ENCODE data around the gene CRY2.
A peak's percentile ranks its signal among the peaks of the same experiment; 100 is the strongest.

Gene CRY2

DNA sequence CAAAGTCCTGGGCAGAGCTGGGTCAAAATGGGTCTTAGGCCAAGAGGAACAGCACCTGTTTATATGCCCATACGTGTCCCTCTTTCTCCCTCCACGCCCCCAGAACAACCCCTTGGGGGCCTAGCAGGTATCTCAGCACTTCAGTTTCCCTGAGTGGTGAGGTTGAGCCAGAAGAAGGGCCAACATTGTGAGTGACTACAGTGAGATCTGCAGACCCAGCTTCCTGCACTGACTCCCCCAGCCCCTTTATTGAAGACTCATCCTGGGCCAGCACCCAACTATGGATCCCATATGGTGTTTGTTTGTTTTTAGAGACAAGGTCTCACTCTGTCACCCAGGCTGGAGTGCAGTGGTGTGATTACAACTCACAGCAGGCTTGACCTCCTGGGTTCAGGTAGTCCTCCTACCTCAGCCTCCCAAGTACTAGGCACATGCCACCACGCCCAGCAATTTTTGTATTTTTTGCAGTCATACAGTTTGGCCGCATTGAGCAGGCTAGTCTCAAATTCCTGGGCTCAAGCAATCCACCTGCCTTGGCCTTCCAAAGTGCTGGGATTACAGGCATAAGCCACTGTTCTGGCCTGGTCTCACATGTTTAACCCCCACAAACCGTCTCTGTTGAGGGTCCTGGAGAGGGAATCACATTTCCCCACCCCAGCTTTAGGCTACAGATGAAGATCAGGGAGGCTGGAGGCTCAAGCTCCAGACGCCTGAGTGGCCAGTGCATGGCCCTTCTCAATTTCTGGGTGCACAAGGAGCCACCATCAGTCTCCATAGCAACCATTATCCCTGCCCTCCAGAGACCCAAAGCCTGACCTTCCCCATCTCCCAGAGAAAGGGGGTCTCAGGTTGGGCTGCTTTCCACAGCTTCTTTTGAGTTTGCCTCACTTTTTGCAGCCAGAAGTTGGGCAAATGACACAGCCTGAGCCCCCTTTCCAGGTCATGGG lies 73.5 kb downstream of the CRY2 start:
- peaks cover 63% of the 10 kb centered on the region for H3K4me1 Mint-ChIP-seq
- no peak for ATAC-seq
- H3K27ac Mint-ChIP-seq = peak overlapping the region; percentile 85
- H3K27me3 Mint-ChIP-seq = no peaks in the 10 kb centered on the region
- peak overlapping the region; percentile 76 for H3K4me3 Mint-ChIP-seq
- no peaks in the 10 kb centered on the region for H3K9me3 Mint-ChIP-seq
- peaks cover 7% of the 10 kb centered on the region for H3K36me3 Mint-ChIP-seq

DNA sequence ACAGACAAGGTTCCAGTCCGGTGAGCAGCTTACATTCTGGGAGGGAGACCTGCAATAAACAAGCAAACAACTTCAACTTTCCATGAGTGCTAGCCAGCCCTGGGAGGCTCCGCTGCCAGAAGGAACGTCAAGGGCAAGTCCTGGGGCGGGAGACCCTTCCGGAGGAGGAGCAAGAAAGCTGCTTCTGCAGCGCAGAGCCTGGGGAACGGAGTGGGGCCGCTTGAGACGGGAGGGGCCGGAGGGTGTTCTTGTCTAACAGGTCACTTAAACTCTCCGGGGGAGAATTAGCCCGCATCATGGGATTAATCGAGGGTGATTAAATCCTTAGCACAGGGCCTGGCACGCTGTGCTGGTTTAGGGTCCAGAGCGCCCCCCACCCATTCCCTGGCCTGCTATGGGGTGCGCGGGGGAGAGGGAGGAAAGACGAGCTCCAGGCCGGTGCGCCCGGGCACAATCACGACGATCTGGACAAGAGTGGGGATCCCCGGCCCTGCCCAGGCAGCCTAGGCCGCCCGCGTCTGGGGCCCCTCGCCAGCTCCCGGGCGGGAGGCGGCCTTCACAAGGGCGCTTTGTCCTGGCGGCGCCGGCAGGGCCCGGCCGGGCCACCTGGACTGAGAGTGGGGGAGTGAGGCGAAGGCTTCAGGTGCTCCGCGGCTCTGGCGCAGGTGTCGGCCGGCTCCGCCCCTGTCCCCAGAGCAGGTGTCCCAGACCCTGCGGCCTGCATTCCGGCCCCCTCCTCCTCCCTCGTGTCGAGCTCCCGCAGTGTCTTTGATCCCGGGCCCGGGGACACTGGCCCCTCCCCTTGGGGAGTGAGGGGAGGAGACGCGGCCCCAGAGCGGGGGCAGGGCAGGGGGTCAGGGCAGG lies 74.5 kb downstream of the CRY2 start:
- Mint-ChIP-seq H3K27me3 (no peaks in the 10 kb centered on the region), H3K27ac (peak overlapping the region; percentile 85), H3K36me3 (no peaks in the 10 kb centered on the region), H3K4me3 (peak overlapping the region; percentile 76), H3K4me1 (peaks cover 61% of the 10 kb centered on the region), H3K9me3 (no peaks in the 10 kb centered on the region)
- ATAC-seq = no peak

DNA sequence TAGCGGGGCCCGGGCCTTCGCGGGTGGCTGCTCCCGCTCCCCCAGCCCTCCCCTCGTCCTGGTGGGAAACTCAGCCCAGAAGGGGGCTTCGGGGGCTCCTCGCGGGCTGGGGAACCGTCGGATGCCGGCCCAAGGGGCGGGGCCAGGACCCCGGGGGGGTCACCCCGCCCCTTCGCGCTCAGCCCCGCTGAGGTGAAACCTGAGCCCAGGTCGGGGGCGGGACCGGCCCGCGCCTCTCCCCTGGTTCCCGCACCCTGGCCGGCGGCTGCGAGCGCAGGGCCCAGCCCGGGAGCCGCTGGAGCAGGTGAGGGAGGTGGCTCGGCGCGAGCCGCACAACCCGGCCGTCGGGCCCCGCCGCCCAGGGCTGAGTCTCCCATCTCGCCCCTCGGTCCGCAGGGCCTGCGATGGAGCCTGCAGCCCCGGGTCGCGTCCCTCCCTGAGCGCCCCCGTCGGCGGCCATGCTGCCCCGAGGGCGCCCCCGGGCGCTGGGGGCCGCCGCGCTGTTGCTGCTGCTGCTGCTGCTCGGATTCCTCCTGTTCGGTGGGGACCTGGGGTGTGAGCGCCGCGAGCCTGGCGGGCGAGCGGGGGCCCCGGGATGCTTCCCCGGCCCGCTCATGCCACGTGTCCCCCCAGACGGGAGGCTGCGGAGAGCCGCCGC lies 75.3 kb downstream of the CRY2 start, which contains the start of gene LARGE2:
Gene LARGE2 (plus strand): TSS at position 232 of the 658 bp plus-strand sequence. CDS start 227 bp downstream, at position 459.
- Mint-ChIP-seq H3K4me1 (peaks cover 63% of the 10 kb centered on the region), H3K27ac (peak within 1 kb of the TSS; percentile 85), H3K9me3 (no peaks in the 10 kb centered on the region), H3K36me3 (peaks cover 4% of the 10 kb centered on the region), H3K27me3 (no peaks in the 10 kb centered on the region), H3K4me3 (peak within 1 kb of the TSS; percentile 92)
- ATAC-seq = peak; percentile 21

- peaks cover 68% of the 10 kb centered on the region for H3K4me1 Mint-ChIP-seq
- H3K9me3 Mint-ChIP-seq = no peaks in the 10 kb centered on the region
- H3K36me3 Mint-ChIP-seq = peaks cover 14% of the 10 kb centered on the region
- H3K27ac Mint-ChIP-seq = peak overlapping the region; percentile 82
- peak overlapping the region; percentile 68 for H3K4me3 Mint-ChIP-seq
- H3K27me3 Mint-ChIP-seq = no peaks in the 10 kb centered on the region
- no peak for ATAC-seq
Observed at GRCh38 chr11:45924036-45924915, 77.0 kb downstream of the CRY2 start.

- Mint-ChIP-seq H3K4me1 (peaks cover 67% of the 10 kb centered on the region), H3K27ac (peak overlapping the region; percentile 82), H3K27me3 (no peaks in the 10 kb centered on the region), H3K4me3 (peak overlapping the region; percentile 68), H3K9me3 (no peaks in the 10 kb centered on the region), H3K36me3 (peaks cover 14% of the 10 kb centered on the region)
- no peak for ATAC-seq
Observed at GRCh38 chr11:45924927-45925326, 77.7 kb downstream of the CRY2 start.

- no peak for ATAC-seq
- H3K4me1 Mint-ChIP-seq = peaks cover 67% of the 10 kb centered on the region
- no peaks in the 10 kb centered on the region for H3K27me3 Mint-ChIP-seq
- peaks cover 14% of the 10 kb centered on the region for H3K36me3 Mint-ChIP-seq
- no peak overlapping the region for H3K4me3 Mint-ChIP-seq
- peak overlapping the region; percentile 82 for H3K27ac Mint-ChIP-seq
- no peaks in the 10 kb centered on the region for H3K9me3 Mint-ChIP-seq
Observed at GRCh38 chr11:45925550-45925949, 78.3 kb downstream of the CRY2 start.

DNA sequence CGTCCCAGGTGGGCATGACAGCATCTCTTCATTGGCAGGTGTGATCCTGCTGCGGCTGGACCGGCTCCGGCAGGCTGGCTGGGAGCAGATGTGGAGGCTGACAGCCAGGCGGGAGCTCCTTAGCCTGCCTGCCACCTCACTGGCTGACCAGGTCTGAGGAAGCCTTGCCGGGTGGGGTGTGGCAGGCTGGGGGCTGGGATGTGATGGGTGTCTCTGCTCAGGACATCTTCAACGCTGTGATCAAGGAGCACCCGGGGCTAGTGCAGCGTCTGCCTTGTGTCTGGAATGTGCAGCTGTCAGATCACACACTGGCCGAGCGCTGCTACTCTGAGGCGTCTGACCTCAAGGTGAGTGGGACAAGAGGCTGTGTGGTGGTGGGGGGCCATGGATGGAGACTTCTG lies 78.7 kb downstream of the CRY2 start:
- Mint-ChIP-seq H3K9me3 (no peaks in the 10 kb centered on the region), H3K36me3 (peaks cover 14% of the 10 kb centered on the region), H3K4me3 (no peak overlapping the region), H3K27me3 (no peaks in the 10 kb centered on the region), H3K27ac (peak overlapping the region; percentile 82), H3K4me1 (peaks cover 69% of the 10 kb centered on the region)
- no peak for ATAC-seq

DNA sequence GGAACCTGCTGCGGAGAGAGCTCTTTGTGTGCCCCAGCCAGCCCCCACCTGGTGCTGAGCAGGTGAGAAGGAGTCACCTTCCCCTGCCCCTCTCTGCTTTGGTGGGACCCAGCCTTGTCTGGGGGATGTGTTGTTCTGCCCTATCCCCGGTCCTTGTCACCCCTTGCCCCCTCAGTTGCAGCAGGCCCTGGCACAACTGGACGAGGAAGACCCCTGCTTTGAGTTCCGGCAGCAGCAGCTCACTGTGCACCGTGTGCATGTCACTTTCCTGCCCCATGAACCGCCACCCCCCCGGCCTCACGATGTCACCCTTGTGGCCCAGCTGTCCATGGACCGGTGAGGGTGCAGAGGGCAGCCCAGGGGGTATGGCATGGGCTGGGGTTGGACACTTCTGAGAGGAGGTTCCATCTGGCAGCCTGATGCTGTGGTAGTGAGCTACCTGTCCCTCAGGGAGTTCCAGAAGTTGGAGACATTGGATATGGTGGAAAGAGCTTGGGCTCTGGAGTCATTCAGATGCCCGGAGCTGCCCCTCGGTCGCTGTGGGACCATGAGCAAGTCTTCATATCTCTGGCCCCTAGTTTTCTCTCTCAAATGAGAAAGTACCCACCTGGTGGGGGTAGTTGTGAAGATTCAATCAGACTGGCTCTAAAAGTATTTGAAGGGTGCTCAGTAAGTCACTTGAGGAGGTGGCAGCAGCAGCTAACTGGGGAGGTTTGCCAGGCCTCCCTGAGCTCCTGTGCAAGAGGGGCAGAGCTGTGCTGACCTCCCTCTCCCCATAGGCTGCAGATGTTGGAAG lies 79.5 kb downstream of the CRY2 start:
- ATAC-seq = no peak
- Mint-ChIP-seq H3K4me1 (peaks cover 69% of the 10 kb centered on the region), H3K27ac (peak overlapping the region; percentile 94), H3K9me3 (no peaks in the 10 kb centered on the region), H3K4me3 (no peak overlapping the region), H3K36me3 (peaks cover 19% of the 10 kb centered on the region), H3K27me3 (no peaks in the 10 kb centered on the region)

DNA sequence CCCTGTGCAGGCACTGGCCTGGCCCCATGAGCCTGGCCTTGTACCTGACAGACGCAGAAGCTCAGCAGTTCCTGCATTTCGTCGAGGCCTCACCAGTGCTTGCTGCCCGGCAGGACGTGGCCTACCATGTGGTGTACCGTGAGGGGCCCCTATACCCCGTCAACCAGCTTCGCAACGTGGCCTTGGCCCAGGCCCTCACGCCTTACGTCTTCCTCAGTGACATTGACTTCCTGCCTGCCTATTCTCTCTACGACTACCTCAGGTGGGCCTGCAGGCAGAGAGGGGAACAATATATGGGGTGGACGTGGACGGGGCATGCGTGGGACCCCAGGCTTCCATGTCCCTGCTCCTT lies 80.0 kb downstream of the CRY2 start:
- Mint-ChIP-seq H3K27ac (peak overlapping the region; percentile 94), H3K4me1 (peaks cover 74% of the 10 kb centered on the region), H3K4me3 (no peak overlapping the region), H3K9me3 (no peaks in the 10 kb centered on the region), H3K27me3 (no peaks in the 10 kb centered on the region), H3K36me3 (peaks cover 25% of the 10 kb centered on the region)
- no peak for ATAC-seq

DNA sequence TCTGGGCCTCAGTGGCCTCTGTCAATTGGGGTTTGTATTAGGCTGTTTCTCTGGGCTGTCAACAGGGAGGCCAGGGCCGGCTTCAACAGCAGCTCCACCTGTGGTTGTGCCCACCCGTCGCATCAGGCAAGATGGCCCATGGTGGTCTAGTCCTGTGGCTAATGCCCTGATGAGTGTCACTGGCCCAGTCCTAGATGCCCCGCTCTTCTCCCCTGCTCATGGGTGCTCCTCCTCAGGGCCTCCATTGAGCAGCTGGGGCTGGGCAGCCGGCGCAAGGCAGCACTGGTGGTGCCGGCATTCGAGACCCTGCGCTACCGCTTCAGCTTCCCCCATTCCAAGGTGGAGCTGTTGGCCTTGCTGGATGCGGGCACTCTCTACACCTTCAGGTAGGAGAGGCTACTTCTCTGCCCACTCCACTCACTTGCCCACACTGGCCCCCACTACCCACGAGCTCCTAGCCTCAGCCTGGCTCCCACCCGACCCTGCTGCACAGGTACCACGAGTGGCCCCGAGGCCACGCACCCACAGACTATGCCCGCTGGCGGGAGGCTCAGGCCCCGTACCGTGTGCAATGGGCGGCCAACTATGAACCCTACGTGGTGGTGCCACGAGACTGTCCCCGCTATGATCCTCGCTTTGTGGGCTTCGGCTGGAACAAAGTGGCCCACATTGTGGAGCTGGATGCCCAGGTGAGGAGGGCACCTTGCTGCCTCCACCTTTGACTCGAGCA lies 80.6 kb downstream of the CRY2 start:
- Mint-ChIP-seq H3K36me3 (peaks cover 25% of the 10 kb centered on the region), H3K9me3 (no peaks in the 10 kb centered on the region), H3K27ac (peak overlapping the region; percentile 94), H3K4me1 (peaks cover 79% of the 10 kb centered on the region), H3K27me3 (no peaks in the 10 kb centered on the region), H3K4me3 (no peak overlapping the region)
- no peak for ATAC-seq

DNA sequence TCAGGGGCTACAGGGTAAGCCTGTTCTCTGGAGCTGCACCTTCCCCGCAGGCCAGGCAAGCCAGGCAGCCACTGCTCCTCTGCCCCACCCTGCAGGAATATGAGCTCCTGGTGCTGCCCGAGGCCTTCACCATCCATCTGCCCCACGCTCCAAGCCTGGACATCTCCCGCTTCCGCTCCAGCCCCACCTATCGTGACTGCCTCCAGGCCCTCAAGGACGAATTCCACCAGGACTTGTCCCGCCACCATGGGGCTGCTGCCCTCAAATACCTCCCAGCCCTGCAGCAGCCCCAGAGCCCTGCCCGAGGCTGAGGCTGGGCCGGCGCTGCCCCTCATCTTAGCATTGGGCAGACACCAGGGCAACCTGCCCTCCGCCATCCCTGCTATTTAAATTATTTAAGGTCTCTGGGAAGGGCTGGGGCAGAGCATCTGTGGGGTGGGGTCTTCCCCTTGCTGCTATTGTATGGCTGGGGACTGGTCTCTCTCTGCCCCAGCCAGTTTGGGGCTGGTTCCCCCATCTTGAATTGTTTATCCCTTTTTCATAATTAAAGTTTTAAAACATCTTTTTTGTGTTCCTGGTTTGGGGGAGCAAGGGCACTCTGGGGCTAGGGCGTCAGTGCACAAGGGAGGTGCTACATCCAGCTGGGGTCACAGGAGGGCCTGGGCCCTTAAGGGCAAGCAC lies 81.4 kb downstream of the CRY2 start:
- peak overlapping the region; percentile 94 for H3K27ac Mint-ChIP-seq
- no peak overlapping the region for H3K4me3 Mint-ChIP-seq
- no peak for ATAC-seq
- H3K36me3 Mint-ChIP-seq = peaks cover 33% of the 10 kb centered on the region
- no peaks in the 10 kb centered on the region for H3K9me3 Mint-ChIP-seq
- peaks cover 82% of the 10 kb centered on the region for H3K4me1 Mint-ChIP-seq
- no peaks in the 10 kb centered on the region for H3K27me3 Mint-ChIP-seq

DNA sequence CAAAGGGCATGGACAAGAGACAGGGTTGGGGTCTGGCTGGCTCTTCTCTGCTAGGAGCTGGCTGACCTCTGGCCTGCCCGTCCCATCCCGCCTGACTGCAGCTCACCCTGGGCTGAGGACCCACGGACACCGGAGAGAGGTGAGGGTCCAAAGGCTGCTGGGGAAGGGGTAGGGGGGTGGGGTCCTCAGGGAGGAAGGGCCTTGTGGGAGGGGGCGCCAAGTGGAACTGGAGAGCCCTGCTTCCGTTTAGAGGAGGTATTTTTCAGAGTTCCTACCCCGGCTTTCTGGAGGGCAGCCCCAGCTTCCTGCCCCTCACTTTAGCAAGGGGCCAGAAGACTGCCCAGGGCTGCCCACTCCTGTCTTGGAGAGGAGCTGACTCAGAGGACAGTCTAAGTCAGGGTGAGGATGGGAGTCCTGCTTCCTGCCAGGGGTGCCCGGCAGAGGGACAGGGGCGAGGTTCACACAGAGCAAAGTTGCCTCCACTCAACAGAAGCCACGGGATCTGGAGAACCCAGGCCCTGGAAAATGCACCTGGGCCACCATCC lies 82.3 kb downstream of the CRY2 start:
- Mint-ChIP-seq H3K27me3 (no peaks in the 10 kb centered on the region), H3K27ac (peak overlapping the region; percentile 94), H3K4me3 (peak overlapping the region; percentile 79), H3K9me3 (no peaks in the 10 kb centered on the region), H3K4me1 (peaks cover 84% of the 10 kb centered on the region), H3K36me3 (peaks cover 33% of the 10 kb centered on the region)
- ATAC-seq = peak; percentile 4

All from stimulated activated memory B cell treated with anti-CD40 and anti-IgM and Interleukin-4, amounts not matched to agents 10 μg/mL and 1 μg/mL and 100 μg/mL, for 72 hours (primary cell).